ENCODE results near the gene HOXA5. TPM values are rescaled to one million over a fixed set of nuclear protein-coding genes. Genes with fewer than 3 reads are reported as not detected.

The HOXA5 gene
- total RNA-seq, 2 donors from 2014 or later = 9.6 to 18.7 TPM

- DNase-seq = no peak
- peak overlapping the region; percentile 46 to 98 for H3K9ac ChIP-seq (ENCODE audit: low read depth in 2 of 2, low read length in 2 of 2)
- H3K27ac ChIP-seq = peak overlapping the region; percentile 94
- no peak for TF ChIP-seq CTCF (IDR thresholded peaks at IDR 0.05)
- H3K9me3 ChIP-seq = no peaks in the 10 kb centered on the region
- intact Hi-C loops (cut with DNase I) = no loop called here
- no peak overlapping the region for H3K4me3 ChIP-seq
- H3K27me3 ChIP-seq = peaks cover 5% of the 10 kb centered on the region
- H3K36me3 ChIP-seq = no peaks in the 10 kb centered on the region
- peaks cover 20% of the 10 kb centered on the region for H3K4me1 ChIP-seq
Measured at GRCh38 chr7:27180431-27181420, 37.2 kb upstream of the HOXA5 start.

- Histone ChIP-seq H3K9me3 (no peaks in the 10 kb centered on the region), H3K36me3 (no peaks in the 10 kb centered on the region), H3K27ac (peak overlapping the region; percentile 94)
Measured at GRCh38 chr7:27179503-27180430, 36.3 kb upstream of the HOXA5 start.

GRCh38 chr7:27179030-27179429, 35.5 kb upstream of the HOXA5 start:
- Histone ChIP-seq H3K4me1 (peaks cover 20% of the 10 kb centered on the region), H3K27ac (peak overlapping the region; percentile 94)
- intact Hi-C loops (cut with DNase I) = no loop called here

More at GRCh38 chr7:27179503-27180430, 36.3 kb upstream of the HOXA5 start:
- peaks cover 20% of the 10 kb centered on the region for H3K4me1 ChIP-seq
- intact Hi-C loops (cut with DNase I) = no loop called here
- no peaks in the 10 kb centered on the region for H3K27me3 ChIP-seq
- peak; percentile 93 for TF ChIP-seq CTCF (IDR thresholded peaks at IDR 0.05)
- peak; percentile 90 for DNase-seq
- H3K9ac ChIP-seq (ENCODE audit: low read depth in 2 of 2, low read length in 2 of 2) = peak overlapping the region; percentile 63 to 98
- peak overlapping the region; percentile 28 for H3K4me3 ChIP-seq

GRCh38 chr7:27178366-27178765, 34.9 kb upstream of the HOXA5 start:
- peaks cover 9% of the 10 kb centered on the region for H3K27me3 ChIP-seq

More at GRCh38 chr7:27179030-27179429, 35.5 kb upstream of the HOXA5 start:
- DNase-seq = no peak
- peak overlapping the region; percentile 63 to 98 for H3K9ac ChIP-seq (ENCODE audit: low read depth in 2 of 2, low read length in 2 of 2)
- H3K36me3 ChIP-seq = no peaks in the 10 kb centered on the region
- H3K9me3 ChIP-seq = no peaks in the 10 kb centered on the region
- peaks cover 3% of the 10 kb centered on the region for H3K27me3 ChIP-seq
- TF ChIP-seq CTCF (IDR thresholded peaks at IDR 0.05) = no peak
- H3K4me3 ChIP-seq = peak overlapping the region; percentile 28

More at GRCh38 chr7:27178366-27178765, 34.9 kb upstream of the HOXA5 start:
- intact Hi-C loops (cut with DNase I) = no loop called here
- Histone ChIP-seq H3K9me3 (no peaks in the 10 kb centered on the region), H3K9ac (ENCODE audit: low read depth in 2 of 2, low read length in 2 of 2) (peak overlapping the region in 1 of 2 donors; percentile 98), H3K36me3 (no peaks in the 10 kb centered on the region), H3K4me3 (peak overlapping the region; percentile 28), H3K27ac (peak overlapping the region; percentile 94), H3K4me1 (peaks cover 19% of the 10 kb centered on the region)
- TF ChIP-seq CTCF (IDR thresholded peaks at IDR 0.05) = no peak
- no peak for DNase-seq

Data from colonic mucosa (tissue), 4 donors.